GM19043 (cell line): ENCODE data around the gene SLC25A40.

Source experiments
- ATAC-seq: cut with Tn5 transposase; IDR thresholded peaks from one replicate; pipeline ENCODE4 v1.9.1; 2021; ENCODE audit warnings: low read depth; ENCODE audit not compliant: unreplicated experiment

The SLC25A40 gene

GRCh38 chr7:87785368-87785995 is 90.7 kb downstream of the SLC25A40 start:
- ATAC-seq = no peak

GRCh38 chr7:87784424-87784823 is 91.7 kb downstream of the SLC25A40 start:
- no peak for ATAC-seq
